Umbilical cord (tissue), 2 donors: ENCODE results near the gene PPP1CB. TPM values are rescaled to one million over a fixed set of nuclear protein-coding genes. Genes with fewer than 3 reads are reported as not detected.
"Not testable (repeated sequence)": the region's sequence is repeated elsewhere in the genome, so short reads cannot be mapped to it uniquely, and the experiment has no call there.

Experiments used
- DNase-seq: peaks from one replicate; pipeline ENCODE4 v3.0.0-alpha.2; 2015; ENCODE audit warnings: low spot score
- total RNA-seq: library from RNA; depleted of rRNA; stranded (reverse); fragments of >200 nt; gene quantifications from one replicate; pipeline ENCODE4 v1.2.3, GENCODE V29; 2014; ENCODE audit warnings: low replicate concordance; ENCODE audit not compliant: insufficient read depth

Gene PPP1CB
- total RNA-seq, 1 donor from 2014 or later, result 247 TPM

DNA sequence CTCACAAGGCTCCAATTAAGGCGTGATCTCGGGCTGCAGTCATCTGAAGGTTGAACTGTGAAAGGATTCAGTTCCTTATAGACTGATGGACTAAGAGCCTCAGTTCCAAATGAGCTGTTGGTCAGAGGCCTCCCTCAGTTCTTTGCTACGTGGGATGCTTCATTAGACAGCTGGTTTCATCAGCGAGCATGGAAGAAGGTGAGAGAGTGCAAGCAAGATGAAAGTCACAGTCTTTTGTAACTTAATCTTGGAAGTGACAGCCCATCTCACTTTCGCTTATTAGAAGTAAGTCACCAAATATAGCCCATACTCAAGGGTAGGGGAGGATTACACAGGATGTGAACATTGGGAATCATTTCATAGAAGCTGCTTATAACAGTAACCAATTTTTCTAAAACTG, 26.8 kb downstream of the PPP1CB start:
- DNase-seq, result no peak

DNA sequence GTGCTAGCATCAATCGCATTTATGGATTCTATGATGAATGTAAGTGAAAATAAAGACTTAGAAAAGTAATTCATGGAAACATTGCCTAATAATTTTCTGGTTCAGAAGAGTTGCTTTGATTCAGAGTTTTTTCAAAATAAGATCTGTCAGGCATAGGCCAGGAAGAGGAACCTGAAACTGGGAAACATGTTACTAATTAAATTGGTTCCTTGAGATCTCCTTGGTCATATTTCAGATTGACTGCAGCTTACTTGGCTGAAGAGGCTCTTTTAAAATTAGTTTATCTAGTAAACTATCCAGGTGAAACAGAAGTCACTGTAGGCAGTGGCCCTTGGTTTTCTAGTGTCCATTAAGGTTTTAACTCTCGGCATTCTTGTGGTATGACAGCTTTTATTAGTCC, 27.4 kb downstream of the PPP1CB start:
- DNase-seq, result no peak

DNA sequence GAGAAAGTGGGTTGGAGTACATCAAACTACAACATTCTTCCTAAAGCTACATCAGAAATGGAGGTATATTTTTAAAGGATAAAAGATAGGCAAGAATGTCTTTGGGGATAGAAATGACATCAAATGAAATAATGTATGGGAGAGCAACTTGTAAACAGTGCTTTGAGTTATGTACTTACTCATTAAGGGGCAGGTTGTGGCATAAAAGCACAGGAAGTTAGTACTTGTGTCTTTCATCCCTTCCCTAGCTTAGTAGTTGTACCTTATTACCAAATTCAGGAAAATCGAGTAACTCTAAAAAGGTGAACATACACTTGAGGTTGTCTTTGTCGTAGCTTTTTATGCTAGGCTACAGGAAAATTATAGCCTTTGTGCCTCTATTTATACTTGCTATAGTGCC, 28.9 kb downstream of the PPP1CB start:
- DNase-seq, result no peak

DNA sequence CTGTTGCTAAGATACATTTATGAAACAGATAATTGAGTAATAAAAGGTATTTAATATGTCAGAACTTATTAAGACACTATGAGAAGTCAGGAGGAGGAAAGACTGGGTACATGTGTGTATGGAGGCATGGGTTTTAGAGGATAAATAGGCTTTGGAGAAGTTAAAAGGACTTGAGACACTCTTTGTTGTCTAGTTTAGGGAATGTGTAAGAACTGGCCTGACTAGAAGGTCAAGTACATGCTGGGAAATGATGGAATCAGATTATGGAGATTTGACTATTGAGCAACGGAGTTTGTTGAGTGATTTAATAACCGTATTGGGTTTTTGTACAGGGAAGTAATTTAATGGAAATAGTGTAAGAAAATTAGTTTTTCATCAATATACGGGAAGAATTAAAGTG, 30.8 kb downstream of the PPP1CB start:
- DNase-seq, result no peak

DNA sequence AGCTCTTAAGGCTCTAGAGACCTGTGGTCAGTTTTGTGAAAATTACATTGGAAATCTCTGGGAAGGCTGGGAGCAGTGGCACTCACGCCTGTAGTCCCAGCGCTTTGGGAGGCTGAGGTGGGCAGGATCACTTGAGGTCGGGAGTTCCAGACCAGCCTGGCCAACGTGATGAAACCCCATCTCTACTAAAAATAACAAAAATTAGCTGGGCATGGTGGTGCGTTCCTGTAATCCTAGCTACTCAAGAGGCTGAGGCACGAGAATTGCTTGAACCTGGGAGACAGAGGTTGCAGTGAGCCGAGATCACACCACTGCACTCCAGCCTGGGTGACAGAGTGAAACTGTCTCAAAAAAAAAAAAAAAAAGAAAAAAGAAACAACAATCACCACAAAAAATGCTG, 32.9 kb downstream of the PPP1CB start:
- DNase-seq, result not testable (repeated sequence)

DNA sequence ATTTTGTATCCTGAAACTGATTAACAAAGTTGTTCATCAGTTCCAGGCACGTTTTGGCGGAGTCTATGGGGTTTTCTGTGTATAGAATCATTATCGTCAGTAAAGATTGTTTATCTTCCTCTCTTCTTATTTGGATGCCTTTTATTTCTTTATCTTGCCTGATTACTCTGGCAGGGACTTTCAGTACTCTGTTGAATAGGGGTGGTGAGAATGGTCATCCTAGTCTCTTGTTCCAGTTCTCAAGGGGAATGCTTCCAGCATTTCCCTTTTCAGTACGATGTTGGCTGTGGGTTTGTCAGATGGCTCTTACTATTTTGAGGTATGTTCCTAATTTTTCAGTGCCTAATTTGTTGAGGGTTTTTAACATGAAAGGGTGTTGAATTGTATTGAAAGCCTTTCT, 45.0 kb downstream of the PPP1CB start:
- no peak for DNase-seq

DNA sequence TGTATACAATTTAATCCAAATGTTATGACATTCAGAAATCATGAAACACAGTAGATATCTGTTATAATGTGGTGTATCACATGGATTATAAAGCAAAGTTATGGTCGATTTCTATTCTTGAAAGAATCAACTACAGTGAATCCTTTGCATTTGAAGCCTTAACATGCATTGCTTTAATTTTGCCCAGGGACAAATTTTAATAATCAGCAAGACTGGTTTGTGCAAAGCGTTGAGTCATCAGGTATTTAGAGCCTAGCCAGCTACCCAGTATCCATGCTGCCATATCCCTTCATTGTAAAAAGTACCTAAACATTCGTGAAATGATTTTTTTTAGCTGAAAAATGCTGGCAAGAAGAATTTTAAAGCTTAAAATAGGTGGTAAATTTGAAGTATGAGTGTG, 50.1 kb downstream of the PPP1CB start:
- DNase-seq, result no peak

DNA sequence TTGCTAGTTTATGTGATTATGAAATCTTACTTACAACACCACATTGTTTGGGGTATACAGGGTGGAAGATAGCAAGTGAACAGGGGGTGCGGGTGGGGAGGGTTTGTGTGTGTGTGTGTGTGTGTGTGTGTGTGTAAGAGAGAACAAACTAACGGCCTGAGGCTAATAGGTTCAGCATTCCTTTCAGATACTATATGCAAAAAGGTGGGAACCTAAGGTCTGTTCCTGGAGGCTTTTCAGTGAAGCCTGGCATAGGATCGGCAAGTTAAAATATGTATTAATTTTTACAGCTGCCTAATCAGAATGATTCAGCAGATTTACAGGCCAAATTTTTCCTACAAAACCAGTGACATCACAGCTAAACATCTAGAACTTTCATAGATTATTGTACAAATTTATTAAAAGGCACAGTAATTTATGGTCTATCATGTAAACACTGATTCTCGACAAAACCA, 51.4 kb downstream of the PPP1CB start:
- no peak for DNase-seq

DNA sequence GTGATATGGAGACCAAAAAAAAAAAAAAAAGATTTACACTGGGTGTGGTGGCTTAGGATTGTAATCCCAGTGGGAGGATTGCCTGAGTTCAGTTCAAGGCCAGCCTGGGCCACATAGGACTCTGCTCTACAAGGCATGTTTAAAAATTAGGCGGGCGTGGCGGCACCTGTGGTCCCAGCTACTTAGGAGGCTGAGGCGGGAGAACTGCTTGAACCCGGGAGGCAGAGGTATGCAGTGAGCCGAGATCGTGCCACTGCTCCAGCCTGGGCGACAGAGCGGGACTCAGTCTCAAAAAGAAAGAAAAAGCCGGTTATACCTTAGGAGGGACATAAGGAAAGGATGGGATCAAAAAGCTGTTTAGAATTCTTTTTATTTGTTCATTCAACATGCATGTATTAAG, 58.3 kb downstream of the PPP1CB start:
- DNase-seq, result peak; percentile 8

DNA sequence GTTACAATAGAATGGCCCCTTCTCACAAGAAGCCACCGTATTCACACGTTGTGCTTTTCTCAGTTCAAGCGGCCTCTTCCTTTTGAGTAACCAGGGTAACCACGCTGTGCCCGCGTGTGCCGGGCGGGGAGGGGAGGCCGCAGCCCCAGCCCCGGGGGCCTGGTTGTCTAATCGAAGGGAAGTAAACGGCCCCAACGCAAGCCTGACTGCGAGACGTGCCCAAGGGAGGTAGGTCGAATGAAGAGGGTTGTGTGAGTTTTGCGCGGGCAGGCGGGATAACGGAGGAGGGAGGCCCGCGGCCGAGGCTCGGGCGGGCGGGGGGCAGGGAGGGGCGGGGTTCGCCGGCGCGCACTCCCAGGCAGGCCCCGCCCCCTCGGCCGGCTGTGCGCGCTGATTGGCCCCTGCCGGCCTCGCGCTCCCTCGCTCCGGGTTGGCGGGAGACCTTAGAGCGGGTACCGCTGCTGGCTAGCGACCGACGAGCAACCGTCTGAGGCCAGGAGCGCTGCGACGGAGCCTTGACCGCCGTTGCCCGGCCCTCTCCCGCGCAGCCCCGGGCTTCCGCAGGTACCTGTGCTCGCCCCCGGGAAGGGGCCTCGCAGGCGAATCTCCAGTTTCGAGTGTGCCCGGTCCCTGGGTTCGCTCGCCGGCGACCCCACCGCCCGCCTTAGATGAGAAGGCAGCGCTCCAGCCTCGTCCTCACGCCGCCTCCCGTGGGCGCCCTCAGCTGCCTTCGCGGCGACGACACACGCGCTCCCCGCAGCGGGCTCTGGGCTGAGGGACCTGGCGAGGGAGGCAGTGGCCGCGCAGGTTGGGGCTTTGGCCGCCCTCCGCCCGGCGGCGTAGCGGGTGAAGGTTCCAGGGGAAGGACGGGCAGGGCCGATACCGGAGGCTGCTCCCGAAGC, 59.0 kb downstream of the PPP1CB start, which contains the start of gene SPDYA:
SPDYA (plus strand) TSS at position 451 of the 902 bp plus-strand sequence. CDS start 5,181 bp downstream, outside the sequence.
- DNase-seq, result peak; percentile 72

DNA sequence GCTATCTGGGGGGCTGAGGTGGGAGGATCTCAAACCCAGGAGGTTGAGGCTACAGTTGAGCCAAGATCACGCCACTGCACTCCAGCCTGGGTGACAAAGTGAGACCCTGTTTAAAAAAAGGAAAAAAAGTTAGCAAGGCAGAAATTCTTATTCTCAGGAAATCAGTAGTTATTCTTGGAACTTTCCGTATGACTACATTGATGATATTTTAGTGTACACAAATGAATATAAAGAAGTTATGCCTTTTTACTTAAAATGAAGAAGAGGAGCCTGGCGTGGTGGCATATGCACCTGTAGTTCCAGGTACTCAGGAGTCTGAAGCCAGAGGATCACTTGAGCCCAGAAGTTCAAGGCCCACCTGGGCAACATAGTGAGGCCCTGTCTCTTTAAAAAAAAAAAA, 66.4 kb downstream of the PPP1CB start:
- DNase-seq, result no peak

DNA sequence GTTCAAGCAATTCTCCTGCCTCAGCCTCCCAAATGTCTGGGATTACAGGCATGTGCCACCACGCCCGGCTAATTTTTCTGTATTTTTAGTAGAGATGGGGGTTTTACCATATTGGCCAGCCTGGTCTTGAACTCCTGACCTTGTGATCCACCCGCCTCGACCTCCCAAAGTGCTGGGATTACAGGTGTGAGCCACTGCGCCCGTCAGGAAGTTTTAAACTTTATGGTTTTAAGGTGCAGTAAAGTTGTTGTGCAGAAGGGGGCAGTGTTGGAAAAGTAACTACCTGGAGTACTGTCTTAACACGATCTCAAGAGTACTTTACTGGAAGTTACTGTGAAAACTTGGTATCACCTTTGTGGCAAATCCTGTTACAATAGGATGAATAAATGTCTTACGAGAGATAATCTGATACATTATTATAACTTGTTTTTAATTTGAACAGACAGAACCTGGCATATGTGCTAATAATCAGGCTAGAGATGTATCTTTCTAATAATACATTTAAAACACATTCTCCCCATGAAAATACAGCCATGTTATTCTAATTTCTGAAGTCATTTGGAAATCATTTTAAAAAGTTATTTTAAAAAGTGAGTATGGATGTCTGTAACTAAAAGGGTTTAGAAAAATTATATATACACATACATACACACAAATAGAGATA, 69.8 kb downstream of the PPP1CB start:
- DNase-seq, result peak; percentile 48

DNA sequence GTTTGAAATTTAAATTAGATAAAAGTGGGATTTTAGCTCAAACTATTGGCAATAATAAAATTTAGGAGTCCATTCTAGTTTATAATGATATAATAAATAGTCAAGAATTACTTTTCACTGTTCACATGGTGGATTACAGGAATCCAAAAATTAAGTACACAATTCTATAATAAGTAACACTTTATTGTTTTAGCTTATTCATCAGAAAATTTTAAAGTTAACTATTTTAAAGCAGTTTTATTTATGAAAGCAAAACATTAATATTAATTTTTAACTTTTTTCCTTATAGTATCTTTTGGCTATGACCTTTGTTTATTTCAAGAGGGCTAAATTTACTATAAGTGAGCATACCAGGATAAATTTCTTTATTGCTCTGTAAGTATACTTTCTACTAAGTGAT, 70.4 kb downstream of the PPP1CB start:
- no peak for DNase-seq

DNA sequence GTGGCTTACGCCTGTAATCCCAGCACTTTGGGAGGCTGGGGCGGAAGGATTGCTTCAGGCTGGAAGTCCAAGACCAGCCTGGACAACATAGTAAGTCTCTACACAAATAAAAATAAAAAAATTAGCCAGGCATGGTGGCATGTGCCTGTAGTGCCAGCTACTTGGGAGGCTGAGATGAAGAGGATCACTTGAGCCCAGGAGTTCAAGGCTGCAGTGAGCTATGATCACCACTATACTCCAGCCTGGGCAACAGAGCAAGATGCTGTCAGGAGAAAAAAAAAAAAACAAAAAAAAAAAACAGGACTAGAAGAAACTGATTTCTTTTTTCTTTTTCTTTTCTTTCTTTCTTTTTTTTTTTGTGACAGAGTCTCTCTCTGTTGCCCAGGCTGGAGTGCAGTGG, 72.6 kb downstream of the PPP1CB start:
- no peak for DNase-seq

DNA sequence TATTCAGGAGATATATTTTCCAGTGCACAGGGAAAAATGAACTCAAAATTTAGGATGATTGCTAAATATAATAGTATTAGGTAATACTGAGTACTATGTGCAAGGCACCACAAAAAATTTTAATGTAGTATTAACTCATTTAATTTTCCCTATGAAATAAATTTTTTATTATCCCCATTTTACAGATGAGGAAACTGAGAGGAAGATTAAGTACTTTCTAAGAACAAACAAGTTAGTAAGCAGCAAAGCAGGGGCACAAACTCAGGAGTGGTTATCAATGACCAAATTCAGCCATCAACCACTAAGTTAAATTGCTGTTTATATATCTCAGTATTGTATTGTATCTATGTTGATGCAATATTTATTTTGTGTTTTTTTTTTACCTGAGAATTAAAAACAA, 73.2 kb downstream of the PPP1CB start:
- DNase-seq, result no peak

DNA sequence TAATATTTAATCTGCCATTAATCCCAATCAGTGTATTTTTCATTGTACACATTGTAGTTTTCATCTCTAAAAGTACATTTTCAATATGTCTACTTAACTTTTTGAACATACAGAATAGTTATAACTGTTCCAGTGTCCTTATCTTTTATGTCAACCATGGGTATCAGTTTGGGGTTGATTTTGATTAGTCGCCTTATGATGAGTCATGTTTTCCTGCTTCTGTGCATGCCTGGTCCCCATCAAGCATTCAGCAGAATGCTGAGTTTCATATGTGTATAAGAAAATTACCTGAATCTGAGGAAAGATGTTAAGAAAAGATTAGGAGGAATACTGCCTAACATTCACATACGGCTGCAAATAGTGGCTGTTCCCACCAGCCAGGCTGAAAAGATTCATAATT, 76.8 kb downstream of the PPP1CB start:
- DNase-seq, result no peak

DNA sequence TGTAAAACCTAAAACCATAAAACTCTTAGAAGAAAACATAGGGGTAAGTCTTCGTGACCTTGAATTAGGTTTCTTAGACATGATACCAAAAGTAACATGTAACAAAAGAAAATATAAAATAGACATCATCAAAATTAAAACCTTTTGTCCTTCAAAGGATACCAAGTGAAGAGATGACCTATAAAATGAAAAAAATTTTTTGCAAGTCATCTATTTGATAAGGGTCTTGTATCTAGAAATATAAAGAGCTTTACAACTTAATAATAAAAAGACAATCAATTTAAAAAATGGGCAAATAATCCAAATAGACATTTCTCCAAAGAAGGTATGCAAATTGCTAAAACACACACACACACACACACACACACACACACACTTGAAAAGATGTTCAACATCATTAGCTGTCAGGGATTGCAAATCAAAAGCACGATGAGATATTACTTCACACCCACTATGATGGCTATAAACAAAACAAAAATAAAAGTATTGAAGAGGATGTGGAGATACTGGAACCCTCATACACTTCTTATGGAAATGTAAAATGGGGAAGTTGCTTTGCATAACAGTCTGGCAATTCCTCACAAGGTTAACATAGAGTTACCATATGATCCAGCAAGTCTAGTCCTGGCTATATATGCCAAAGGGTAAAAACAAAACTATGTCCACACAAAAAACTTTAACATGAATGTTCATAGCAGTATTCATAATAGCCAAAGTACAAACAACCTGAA, 82.3 kb downstream of the PPP1CB start:
- no peak for DNase-seq

DNA sequence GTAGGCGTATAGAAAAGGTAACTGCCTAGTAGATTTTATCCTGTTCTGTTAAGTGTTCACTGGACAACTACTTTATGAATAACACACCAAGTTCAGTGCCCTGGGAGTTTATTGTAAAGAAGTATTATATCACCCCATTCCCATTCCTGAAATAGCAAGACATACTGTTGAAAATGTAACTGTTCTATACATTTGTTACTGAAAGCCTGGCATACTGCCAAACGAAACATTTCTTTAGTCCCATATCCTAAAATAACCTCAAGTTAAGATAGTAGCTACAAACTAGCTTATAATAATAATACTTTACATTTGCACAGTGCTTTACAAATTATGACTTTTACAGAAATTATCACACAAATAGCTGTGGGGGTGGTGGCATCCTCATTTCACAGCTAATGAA, 84.2 kb downstream of the PPP1CB start:
- peak; percentile 11 for DNase-seq

DNA sequence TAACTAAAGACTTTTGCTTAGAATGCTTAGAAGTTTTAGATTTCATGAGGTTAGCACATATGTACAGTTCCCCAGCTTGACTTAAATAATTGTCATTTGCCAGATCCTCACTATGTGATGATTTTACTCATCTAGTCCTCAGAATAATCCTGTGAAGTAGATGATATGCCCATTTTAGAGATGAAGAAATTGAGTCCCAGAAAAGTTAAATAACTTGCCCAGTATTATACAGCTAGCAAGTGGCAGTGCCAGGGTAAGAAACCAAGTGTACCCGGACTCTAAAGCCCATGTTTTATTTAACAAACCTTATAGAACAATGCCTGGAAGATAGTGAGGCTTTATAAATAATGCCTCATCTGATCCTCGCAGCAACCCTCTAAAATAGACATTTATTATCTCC, 87.3 kb downstream of the PPP1CB start:
- DNase-seq, result no peak

DNA sequence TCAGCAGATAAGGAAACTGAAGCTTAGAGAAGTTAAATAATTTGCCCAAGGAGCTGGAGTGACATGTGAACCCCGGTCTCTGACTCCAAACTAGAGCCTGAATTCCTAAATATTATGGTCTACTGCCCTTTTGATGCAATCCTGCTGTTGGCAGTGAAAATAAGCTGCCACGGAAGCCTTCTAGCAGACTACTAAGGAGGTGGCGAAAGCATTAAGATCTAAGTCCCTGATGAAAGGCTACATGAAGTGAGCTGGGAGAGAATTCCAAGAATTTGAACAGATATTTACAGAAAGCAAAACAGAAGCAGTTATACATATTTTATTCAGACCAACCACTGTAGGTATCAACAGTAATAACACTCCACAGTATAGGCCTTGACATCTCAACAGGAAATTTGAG, 90.4 kb downstream of the PPP1CB start:
- DNase-seq, result peak; percentile 5
